PC-3 (cell line): ENCODE results near the gene CYLD. TPM values are rescaled to one million over a fixed set of nuclear protein-coding genes. Genes with fewer than 3 reads are reported as not detected.

Experiments used
- ATAC-seq: fragments of 200-7000 bp; cut with Tn5 transposase; 2 replicates; pipeline ENCODE4 v1.9.1; 2020; ENCODE audit warnings: mild to moderate bottlenecking, moderate library complexity
- BruUV-seq: library from RNA; stranded (reverse); fragments of 400-500 nt; replicated peaks from 2 replicates; lab custom pipeline; 2021; lab: Mats Ljungman, UMichigan
- CTCF ChIA-PET: fragments of 300-600 bp; sonication (Branson Sonifier 250); formaldehyde crosslinking; loops from one replicate; lab custom pipeline; 2022; ENCODE audit warnings: antibody characterized with exemption; lab: Charles Lee
- POLR2A ChIA-PET: fragments of 300-600 bp; sonication (Branson Sonifier 250); formaldehyde crosslinking; loops from one replicate; lab custom pipeline; 2022; ENCODE audit warnings: antibody characterized with exemption; ENCODE audit not compliant: unreplicated experiment; lab: Charles Lee
- DNase-seq: peaks from one replicate; pipeline ENCODE4 v3.0.0-alpha.2; 2015
- H2AFZ ChIP-seq: fragments of 300-600 bp; sonication (generic); 2 replicates; pipeline ENCODE4 v1.6.0; 2016; ENCODE audit warnings: antibody characterized with exemption, low read length
- H3F3A ChIP-seq: fragments of 300-600 bp; sonication (generic); one replicate; pipeline ENCODE4 v1.6.0; 2017; ENCODE audit warnings: antibody characterized with exemption, low read length, control low read depth, mild to moderate bottlenecking; ENCODE audit not compliant: unreplicated experiment
- H3K27ac ChIP-seq: fragments of 300-600 bp; sonication (generic); 2 replicates; pipeline ENCODE4 v1.5.1; 2016; ENCODE audit warnings: mild to moderate bottlenecking, low read length
- H3K27me3 ChIP-seq: fragments of 300-600 bp; sonication (generic); 2 replicates; pipeline ENCODE4 v1.6.1; 2016; ENCODE audit warnings: low read length, mixed read lengths
- H3K36me3 ChIP-seq: fragments of 300-600 bp; sonication (generic); 2 replicates; pipeline ENCODE4 v1.6.1; 2016; ENCODE audit warnings: low read depth, mixed run types, low read length, mixed read lengths
- H3K4me1 ChIP-seq: fragments of 300-600 bp; sonication (generic); 2 replicates; pipeline ENCODE4 v1.5.1; 2016; ENCODE audit warnings: low read length; ENCODE audit not compliant: insufficient read depth
- H3K4me2 ChIP-seq: fragments of 300-600 bp; sonication (generic); 2 replicates; pipeline ENCODE4 v1.6.0; 2016; ENCODE audit warnings: low read length
- H3K4me3 ChIP-seq: fragments of 300-600 bp; sonication (generic); 2 replicates; pipeline ENCODE4 v1.5.1; 2016; ENCODE audit warnings: mild to moderate bottlenecking, low read length, mixed read lengths
- H3K79me2 ChIP-seq: fragments of 300-600 bp; sonication (generic); 2 replicates; pipeline ENCODE4 v1.6.1; 2017; ENCODE audit warnings: low read length, mixed read lengths
- H3K9ac ChIP-seq: fragments of 300-600 bp; sonication (generic); 2 replicates; pipeline ENCODE4 v1.6.0; 2016; ENCODE audit warnings: mild to moderate bottlenecking, low read length
- H3K9me2 ChIP-seq: fragments of 300-600 bp; sonication (generic); replicated peaks from 2 replicates; pipeline ENCODE4 v1.6.1; 2016; ENCODE audit warnings: mixed run types, low read length, mixed read lengths
- H3K9me3 ChIP-seq: fragments of 300-600 bp; sonication (generic); 2 replicates; pipeline ENCODE4 v1.6.1; 2016; ENCODE audit warnings: low read length, mixed read lengths
- H4K20me1 ChIP-seq: fragments of 300-600 bp; sonication (generic); 2 replicates; pipeline ENCODE4 v1.6.1; 2016; ENCODE audit warnings: low read length, mixed read lengths
- CTCF ChIP-seq: fragments of 300-600 bp; sonication (generic); conservative IDR thresholded peaks from 2 replicates; pipeline ENCODE4 v1.5.1; 2017; ENCODE audit warnings: antibody characterized with exemption, low read depth, mild to moderate bottlenecking, low read length
- EZH2 ChIP-seq: fragments of 300-600 bp; sonication (generic); IDR thresholded peaks from one replicate; pipeline ENCODE4 v1.6.1; 2017; ENCODE audit warnings: antibody characterized with exemption, mild to moderate bottlenecking, low read length; ENCODE audit not compliant: unreplicated experiment
- EZH2phosphoT487 ChIP-seq: fragments of 300-600 bp; sonication (generic); IDR thresholded peaks from 2 replicates; pipeline ENCODE4 v1.6.1; 2018; ENCODE audit warnings: mild to moderate bottlenecking, antibody characterized with exemption, low read length, borderline replicate concordance
- intact Hi-C: fragments of 100-400 bp; cut with micrococcal nuclease; formaldehyde crosslinking; loops from 2 replicates; pipeline ENCODE4 v1.9.0; 2023
- total RNA-seq: library from RNA; depleted of rRNA; stranded (reverse); fragments of >200 nt; gene quantifications from 2 replicates; pipeline ENCODE4 v1.2.3, GENCODE V29; 2014

CYLD gene
- total RNA-seq, 1 experiment from 2014 or later, result 8.6 TPM

DNA sequence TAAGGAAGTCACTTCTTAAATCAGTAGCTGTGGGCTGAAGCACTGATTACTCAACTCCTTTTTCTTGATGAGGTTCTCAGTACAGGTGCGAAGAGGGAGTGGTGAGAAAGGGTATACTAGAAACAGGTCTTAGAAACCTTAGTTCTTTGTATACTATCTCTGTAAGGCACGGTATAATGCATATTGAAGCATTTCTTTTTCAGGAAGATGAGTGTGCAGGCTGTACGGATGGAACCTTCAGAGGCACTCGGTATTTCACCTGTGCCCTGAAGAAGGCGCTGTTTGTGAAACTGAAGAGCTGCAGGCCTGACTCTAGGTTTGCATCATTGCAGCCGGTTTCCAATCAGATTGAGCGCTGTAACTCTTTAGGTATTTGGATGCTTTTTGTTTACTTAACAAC is 39.2 kb downstream of the CYLD start:
- no peak overlapping the region for H3K4me2 ChIP-seq
- no peaks in the 10 kb centered on the region for H3K27me3 ChIP-seq
- H3K36me3 ChIP-seq, result no peaks in the 10 kb centered on the region
- no peaks in the 10 kb centered on the region for H4K20me1 ChIP-seq
- H3F3A ChIP-seq, result no peaks in the 10 kb centered on the region
- peak; percentile 15 for DNase-seq
- no peak overlapping the region for H2AFZ ChIP-seq
- CTCF ChIA-PET, result no interaction called here
- H3K4me3 ChIP-seq, result no peak overlapping the region
- POLR2A ChIA-PET, result no interaction called here
- intact Hi-C loops, result no loop called here
- ATAC-seq, result no peak
- BruUV-seq, result no TSS peak
- H3K27ac ChIP-seq, result no peak overlapping the region
- no peaks in the 10 kb centered on the region for H3K79me2 ChIP-seq
- no peak for TF ChIP-seq EZH2phosphoT487
- TF ChIP-seq CTCF, result no peak; the same call in 1 of the 2 replicates
- no peak for TF ChIP-seq EZH2
- H3K9me2 ChIP-seq, result no peaks in the 10 kb centered on the region
- H3K4me1 ChIP-seq, result no peaks in the 10 kb centered on the region
- no peaks in the 10 kb centered on the region for H3K9me3 ChIP-seq
- H3K9ac ChIP-seq, result no peak overlapping the region

DNA sequence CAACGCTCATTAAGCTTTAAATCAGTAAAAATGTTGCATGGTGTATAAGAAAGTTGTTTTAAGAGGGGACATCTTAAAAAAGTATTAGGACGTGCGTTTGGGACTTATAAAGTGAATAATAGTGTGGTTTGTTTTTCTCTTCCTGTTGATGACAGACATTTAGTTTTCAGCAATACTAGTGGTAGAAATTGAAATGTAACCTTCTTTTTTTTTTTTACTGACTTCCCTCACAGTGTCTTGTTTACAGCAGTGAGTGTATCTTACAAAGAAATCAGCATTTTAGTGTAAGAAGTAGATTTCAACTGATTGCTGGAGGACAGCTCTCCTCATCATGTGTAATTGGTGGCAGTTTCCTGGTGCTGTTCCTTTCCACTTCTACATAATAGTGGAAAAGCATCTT is 39.6 kb downstream of the CYLD start:
- TF ChIP-seq EZH2, result no peak
- no peak for TF ChIP-seq EZH2phosphoT487
- TF ChIP-seq CTCF, result no peak
- Histone ChIP-seq H3K9me3 (no peaks in the 10 kb centered on the region), H3K79me2 (no peaks in the 10 kb centered on the region), H2AFZ (no peak overlapping the region), H3K9ac (no peak overlapping the region), H3K4me1 (no peaks in the 10 kb centered on the region), H3K4me3 (no peak overlapping the region), H3K36me3 (no peaks in the 10 kb centered on the region), H3K9me2 (no peaks in the 10 kb centered on the region), H3K27ac (no peak overlapping the region), H3K4me2 (no peak overlapping the region), H4K20me1 (no peaks in the 10 kb centered on the region), H3K27me3 (no peaks in the 10 kb centered on the region), H3F3A (no peaks in the 10 kb centered on the region)
- intact Hi-C loops, result no loop called here
- DNase-seq (no peak), ATAC-seq (no peak)
- BruUV-seq, result no TSS peak
- ChIA-PET CTCF (no interaction called here), POLR2A (no interaction called here)

GRCh38 chr16:50789757-50790156 is 47.9 kb downstream of the CYLD start:
- Histone ChIP-seq H2AFZ (no peak overlapping the region), H3F3A (no peaks in the 10 kb centered on the region), H3K4me3 (no peak overlapping the region), H4K20me1 (no peaks in the 10 kb centered on the region), H3K9ac (no peak overlapping the region), H3K4me1 (no peaks in the 10 kb centered on the region), H3K27ac (no peak overlapping the region), H3K27me3 (no peaks in the 10 kb centered on the region), H3K79me2 (no peaks in the 10 kb centered on the region), H3K9me2 (no peaks in the 10 kb centered on the region), H3K4me2 (no peak overlapping the region), H3K9me3 (no peaks in the 10 kb centered on the region), H3K36me3 (no peaks in the 10 kb centered on the region)
- ChIA-PET POLR2A (no interaction called here), CTCF (interaction anchor here (0.6 kb wide), 1 partner anchor 462 kb away, joined by 3 read pairs; no protein-coding TSS in a partner anchor)
- BruUV-seq, result no TSS peak
- intact Hi-C loops, result no loop called here
- no peak for TF ChIP-seq EZH2
- TF ChIP-seq CTCF, result no peak
- no peak for TF ChIP-seq EZH2phosphoT487
- no peak for DNase-seq
- no peak for ATAC-seq
